GM18517 (cell line): ENCODE measurements around the gene DTX4.

Experiments used
- ATAC-seq: cut with Tn5 transposase; IDR thresholded peaks from one replicate; pipeline ENCODE4 v1.9.1; 2021; ENCODE audit warnings: mild to moderate bottlenecking, moderate library complexity; ENCODE audit not compliant: unreplicated experiment

DTX4 gene

DNA sequence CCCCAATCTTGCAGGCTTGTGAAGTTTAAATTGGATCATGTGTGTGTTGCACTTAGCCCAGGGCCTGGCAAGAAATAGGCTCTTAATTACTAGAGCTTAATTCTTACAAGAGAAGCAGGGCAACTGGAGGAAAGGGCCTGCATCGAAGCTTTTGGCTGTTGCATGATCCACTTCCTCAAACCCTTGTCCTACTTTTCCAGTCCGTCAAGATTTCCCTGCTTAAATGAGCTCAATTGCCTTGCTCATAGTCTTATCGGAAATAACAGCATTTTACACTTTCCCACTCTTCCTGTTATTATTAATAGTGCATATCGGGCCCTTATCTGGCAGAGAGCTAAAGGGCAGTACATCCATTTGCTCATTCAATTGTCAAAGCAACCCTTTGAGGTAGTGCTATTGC, 18.1 kb downstream of the DTX4 start:
- no peak for ATAC-seq

GRCh38 chr11:59191095-59191494, 19.2 kb downstream of the DTX4 start:
- ATAC-seq = no peak

- ATAC-seq = no peak
Measured at GRCh38 chr11:59191890-59192289, 20.0 kb downstream of the DTX4 start.

- ATAC-seq = no peak
Measured at GRCh38 chr11:59192446-59193020, 20.6 kb downstream of the DTX4 start.

GRCh38 chr11:59193587-59194130, 21.7 kb downstream of the DTX4 start:
- no peak for ATAC-seq

DNA sequence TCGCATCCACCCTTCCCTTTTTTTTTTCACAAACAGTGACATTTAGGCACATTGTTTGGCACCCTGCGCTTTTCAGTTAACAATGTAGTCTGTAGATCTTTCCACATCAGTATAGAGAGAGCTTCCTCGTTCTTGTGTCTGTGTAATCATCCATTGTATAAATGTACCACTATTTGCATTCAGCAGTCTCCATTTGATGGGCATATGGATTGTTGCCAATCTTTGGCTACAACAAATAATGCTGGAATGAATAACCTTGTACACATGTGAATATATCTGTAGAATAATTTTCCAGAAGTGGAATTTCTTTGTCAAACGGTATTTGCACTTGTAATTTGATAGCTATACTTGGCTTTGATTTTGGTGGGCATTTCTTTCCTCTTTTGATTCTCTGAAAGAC, 23.7 kb downstream of the DTX4 start:
- no peak for ATAC-seq

DNA sequence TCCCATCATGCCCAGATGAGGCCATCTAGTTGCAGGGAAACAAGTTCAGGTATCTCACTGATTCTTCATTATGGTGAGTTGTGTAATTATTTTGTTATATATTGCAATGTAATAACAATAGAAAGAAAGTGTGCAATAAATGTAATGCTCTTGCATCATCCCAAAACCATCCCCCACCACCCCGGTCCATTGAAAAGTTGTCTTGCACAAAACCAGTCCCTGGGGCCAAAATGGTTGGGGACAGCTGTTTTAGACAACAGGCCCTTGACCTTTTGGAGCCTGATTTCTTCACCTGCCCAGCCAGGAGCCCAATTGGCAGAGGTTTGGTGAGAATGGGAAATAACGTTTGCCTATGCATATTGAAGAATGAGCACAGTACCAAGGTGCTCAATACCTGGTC, 24.8 kb downstream of the DTX4 start:
- no peak for ATAC-seq

DNA sequence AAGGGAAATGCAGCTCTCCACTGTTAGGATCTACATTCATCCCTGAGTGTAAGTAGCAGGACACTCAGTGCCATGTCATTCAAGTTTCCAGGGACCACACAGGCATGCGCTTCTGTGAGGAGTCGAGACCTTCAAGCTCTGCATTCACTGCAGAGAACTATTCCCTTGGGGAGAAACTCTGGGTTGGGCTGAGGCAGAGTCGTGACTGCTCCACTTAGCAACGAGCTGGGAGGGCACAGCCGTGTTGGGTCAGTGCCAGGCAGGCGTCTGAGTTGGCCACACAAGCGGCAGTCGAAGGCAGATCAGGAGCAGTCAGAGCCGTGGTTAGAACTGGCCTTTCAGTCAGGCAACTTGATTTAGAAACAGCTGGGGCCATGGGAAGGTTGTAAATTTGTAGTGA, 26.1 kb downstream of the DTX4 start:
- ATAC-seq = no peak

GRCh38 chr11:59198726-59199125, 26.8 kb downstream of the DTX4 start:
- no peak for ATAC-seq

- peak; percentile 66 for ATAC-seq
Measured at GRCh38 chr11:59199546-59200422, 27.9 kb downstream of the DTX4 start.

DNA sequence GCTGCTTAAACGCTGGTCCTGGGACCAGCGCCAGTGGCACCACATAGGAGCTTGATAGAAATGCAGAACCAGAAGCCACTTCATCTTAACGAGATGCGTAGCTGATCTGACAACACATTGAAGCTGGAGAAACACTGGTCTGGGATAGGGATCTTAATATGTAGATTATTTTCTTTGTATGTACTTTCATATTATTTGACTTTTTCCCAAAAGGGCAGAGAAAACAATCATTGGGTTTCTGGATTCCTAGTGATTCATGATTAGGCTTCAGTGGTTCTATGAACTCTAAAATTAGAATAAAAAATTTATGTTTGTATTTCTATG, 28.5 kb downstream of the DTX4 start:
- ATAC-seq = no peak

GRCh38 chr11:59201353-59201752, 29.4 kb downstream of the DTX4 start:
- no peak for ATAC-seq

DNA sequence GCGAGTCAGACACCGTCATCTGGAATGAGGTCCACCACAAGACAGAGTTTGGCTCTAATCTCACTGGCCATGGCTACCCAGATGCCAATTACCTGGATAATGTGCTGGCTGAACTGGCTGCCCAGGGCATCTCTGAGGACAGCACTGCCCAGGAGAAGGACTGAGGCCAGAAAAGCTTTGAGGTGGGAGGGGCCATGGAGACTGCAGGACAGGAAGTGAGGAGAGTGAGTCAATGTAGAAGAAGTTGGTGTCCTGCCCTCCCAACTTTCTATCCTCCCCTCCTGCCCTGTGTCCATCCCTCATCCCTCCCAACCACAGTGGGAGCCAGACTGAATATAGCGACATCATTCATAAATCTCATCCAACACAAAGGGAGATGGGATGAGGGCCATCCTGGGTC, 32.8 kb downstream of the DTX4 start:
- ATAC-seq = no peak

- ATAC-seq = no peak
Measured at GRCh38 chr11:59205648-59206047, 33.7 kb downstream of the DTX4 start.

GRCh38 chr11:59206635-59207034, 34.7 kb downstream of the DTX4 start:
- no peak for ATAC-seq

DNA sequence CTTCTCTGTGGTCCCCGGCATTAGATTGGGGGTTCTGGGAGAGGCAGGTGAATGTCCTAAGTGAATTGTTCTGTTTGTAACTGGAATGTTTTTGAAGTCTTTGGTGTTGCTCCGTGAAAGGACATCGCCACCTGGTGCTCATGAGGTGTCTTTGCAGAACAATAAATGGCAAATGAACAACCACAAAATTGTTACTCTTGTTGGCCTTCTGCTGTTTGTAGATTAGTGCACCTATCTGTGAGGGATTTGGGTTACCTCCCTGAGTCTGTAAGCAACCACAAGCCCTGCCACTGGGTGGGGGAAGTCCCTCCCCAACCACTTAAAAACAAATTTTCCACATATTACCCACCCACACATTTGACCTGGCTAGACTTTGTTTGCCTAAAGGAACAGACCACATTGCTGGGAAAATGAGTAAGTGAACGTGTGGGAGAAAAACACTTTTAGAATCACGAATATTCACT, 36.1 kb downstream of the DTX4 start:
- ATAC-seq = peak; percentile 81

DNA sequence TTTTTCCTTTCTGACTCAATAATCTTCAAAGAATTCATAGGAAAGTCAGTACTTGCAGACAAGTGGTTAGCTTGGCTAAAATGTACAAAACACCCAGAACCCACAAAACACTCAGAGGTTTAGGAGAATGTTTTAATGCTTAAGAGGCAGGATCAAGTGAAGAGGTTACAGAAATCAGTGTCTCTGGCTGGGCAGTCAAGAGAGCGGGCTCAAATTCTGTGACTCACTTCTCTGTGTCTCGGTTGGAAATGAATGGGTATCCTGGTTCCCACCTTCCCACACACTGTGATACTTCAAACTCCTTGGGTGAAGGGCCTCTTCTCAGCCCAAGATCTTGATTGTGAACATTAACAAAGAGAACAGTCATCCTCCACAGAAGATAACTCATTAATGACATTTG, 37.0 kb downstream of the DTX4 start:
- no peak for ATAC-seq

DNA sequence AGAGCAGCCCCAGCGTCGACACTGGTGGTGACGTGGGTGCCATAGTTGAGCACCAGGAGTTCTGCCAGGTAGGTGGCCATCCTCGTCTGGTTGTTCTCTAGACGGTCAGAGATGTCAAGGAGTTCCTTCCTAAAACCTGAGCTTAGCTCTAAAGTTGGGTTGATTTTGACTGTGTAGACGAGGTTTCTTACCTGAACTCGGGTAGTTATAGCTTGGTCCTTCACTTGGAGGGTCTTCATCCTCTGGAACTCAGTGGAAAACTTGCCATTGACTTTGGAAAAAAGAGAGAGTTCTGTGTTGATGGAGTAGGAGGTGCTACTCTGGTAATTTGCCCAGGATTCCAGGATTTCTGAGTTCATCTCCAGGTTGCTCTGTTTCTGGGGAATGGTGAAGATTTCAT, 40.3 kb downstream of the DTX4 start:
- ATAC-seq = no peak

DNA sequence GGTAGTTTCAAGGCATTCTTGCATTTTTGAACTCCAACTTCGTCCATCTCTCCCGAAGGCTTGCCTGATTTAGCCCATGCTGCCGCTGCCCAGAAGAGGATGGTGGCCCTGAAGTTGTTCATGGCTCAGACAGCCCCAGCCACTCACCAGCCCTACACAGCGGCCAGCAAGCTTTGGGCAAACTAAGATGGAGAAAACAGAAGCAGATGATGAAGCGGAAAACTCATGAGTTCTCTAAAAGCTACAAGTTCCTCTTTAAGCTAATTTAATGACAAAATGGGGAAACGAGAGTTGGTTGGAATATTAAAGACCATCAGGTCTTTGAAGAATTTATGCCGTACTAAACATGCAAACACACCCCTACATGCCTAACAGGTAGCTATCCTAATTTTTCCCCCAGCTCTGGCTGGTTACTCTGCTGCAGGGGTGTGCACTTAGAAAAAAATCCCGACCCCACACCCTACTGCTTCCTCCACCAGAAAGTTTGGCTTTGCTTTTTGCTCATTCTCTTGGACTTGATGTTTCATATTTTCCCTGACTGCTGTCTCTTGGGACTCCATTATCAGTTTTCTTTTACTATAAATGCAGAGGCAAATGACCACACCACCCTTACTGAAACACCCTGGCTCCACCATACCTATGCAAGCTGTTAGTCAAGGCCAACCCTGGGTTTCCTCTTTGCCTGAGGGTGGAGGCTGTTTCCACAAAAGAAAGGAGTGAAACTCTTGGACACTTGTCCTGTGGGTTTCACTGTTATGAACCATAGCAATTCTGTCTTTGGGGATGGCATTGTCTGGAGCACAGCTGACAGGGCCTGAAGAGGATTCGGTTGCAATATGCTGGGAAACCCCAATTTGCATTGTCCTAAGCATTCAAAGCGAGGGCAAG, 41.1 kb downstream of the DTX4 start, which contains the start of gene MPEG1:
Gene MPEG1 (minus strand): TSS at position 184 of the 888 bp plus-strand sequence. CDS start 62 bp downstream, at position 122.
- no peak for ATAC-seq

DNA sequence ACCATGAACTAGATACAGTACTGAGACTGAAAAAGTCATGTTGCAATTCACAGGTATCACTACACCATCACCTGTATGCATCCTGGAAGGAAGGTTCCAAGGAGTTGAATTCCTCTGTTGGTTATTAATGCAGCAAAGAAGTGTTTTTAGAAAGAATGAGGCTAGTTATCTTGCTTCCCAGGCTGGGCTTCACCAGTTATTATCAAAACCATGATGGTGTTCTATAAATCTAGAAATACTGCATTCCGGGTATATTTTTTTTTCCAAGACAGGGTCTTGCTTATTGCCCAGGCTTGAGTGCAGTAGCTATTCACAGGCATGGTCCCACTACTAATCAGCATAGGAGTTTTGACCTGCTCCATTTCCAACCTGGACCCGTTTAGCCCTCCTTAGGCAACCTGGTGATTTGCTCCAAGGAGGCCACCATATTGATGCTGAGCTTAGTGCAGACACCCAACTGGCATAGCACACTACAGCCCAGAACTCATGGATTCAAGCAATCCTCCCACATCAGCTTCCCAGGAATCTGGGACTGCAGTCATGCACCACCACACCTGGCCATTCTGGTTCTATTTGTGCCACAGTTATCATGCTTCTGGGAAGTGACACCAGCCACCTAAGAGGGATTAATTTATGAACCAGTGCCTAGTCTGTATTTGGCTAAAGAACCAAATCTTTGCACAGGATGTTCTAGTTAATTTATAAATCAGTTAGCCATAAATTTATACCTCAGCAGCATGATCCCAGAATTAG, 42.4 kb downstream of the DTX4 start:
- no peak for ATAC-seq
